Heart left ventricle (tissue), 16 donors: Measurements from ENCODE around the gene CADPS2. TPM values are rescaled to one million over a fixed set of nuclear protein-coding genes. Genes with fewer than 3 reads are reported as not detected.
A peak's percentile ranks its signal among the peaks of the same experiment; 100 is the strongest.

Source experiments
- ATAC-seq, 4 donors: fragments of 200-7000 bp; cut with Tn5 transposase; one replicate each; pipeline ENCODE4 v1.9.1; 2020 to 2022; ENCODE audit warnings: moderate library complexity in 4 of 4, mild to moderate bottlenecking in 3 of 4, moderate number of reproducible peaks in 1 of 4
- DNase-seq, 5 donors: peaks; one replicate each; pipeline ENCODE4 v3.0.0-alpha.2; 2020
- H3K27ac ChIP-seq, 12 donors: fragments of 200-600 bp; sonication (generic) in 4 of 12; one replicate each; pipeline versions ENCODE4 v1.5.0 to v1.8.0; 2016 to 2022; ENCODE audit warnings: mild to moderate bottlenecking in 2 of 12
- H3K27me3 ChIP-seq, 9 donors: fragments of 200-600 bp; sonication (generic) in 2 of 9; one replicate each; pipeline versions ENCODE4 v1.5.1 to v1.8.0; 2016 to 2022; ENCODE audit warnings: mild to moderate bottlenecking in 3 of 9
- H3K36me3 ChIP-seq, 9 donors: fragments of 200-600 bp; sonication (generic) in 2 of 9; one replicate each; pipeline versions ENCODE4 v1.5.0 to v1.8.0; 2018 to 2022; ENCODE audit warnings: mild to moderate bottlenecking in 2 of 9
- H3K4me1 ChIP-seq, 12 donors: fragments of 200-600 bp; sonication (generic) in 4 of 12; one replicate each; pipeline versions ENCODE4 v1.5.0 to v1.8.0; 2016 to 2022; ENCODE audit warnings: mild to moderate bottlenecking in 3 of 12
- H3K4me3 ChIP-seq, 12 donors: fragments of 200-600 bp; sonication (generic) in 4 of 12; one replicate each; pipeline versions ENCODE4 v1.5.0 to v1.8.0; 2017 to 2022; ENCODE audit warnings: mild to moderate bottlenecking in 9 of 12, moderate library complexity in 4 of 12
- H3K9me3 ChIP-seq, 12 donors: fragments of 200-600 bp; sonication (generic) in 4 of 12; one replicate each; pipeline versions ENCODE4 v1.5.0 to v1.8.0; 2016 to 2022; ENCODE audit warnings: mild to moderate bottlenecking in 1 of 12
- CTCF ChIP-seq, 12 donors: fragments of 200-600 bp; sonication (generic) in 4 of 12; IDR thresholded peaks; one replicate each; pipeline versions ENCODE4 v1.5.0 to v1.8.0; 2018 to 2022; ENCODE audit warnings: antibody characterized with exemption in 12 of 12, mild to moderate bottlenecking in 5 of 12
- POLR2A ChIP-seq, 2 donors: fragments of 450-650 bp; IDR thresholded peaks; one replicate each; pipeline ENCODE4 v1.6.1; 2017; ENCODE audit warnings: antibody characterized with exemption in 2 of 2, mild to moderate bottlenecking in 2 of 2, moderate library complexity in 2 of 2
- WGBS, 4 donors: extraction: QIAGEN DNeasy Blood & Tissue Kit in 2 of 4; methylation state at CpG; one replicate each; pipeline versions ENCODE4 v1.1.5 to v1.1.7; 2013 to 2018; 5-methylcytosine and 5-hydroxymethylcytosine counted together
- intact Hi-C, 10 donors: fragments of 100-400 bp; cut with DNase I; formaldehyde crosslinking; loops; one replicate each; pipeline versions ENCODE4 v1.11.1 to v1.14.2; 2022
- polyA plus RNA-seq, 2 donors: library from polyadenylated mRNA; stranded (reverse); fragments of 200-250 nt; gene quantifications; one replicate each; pipeline ENCODE4 v1.2.3, GENCODE V29; 2013
- total RNA-seq, 9 donors: library from RNA; depleted of rRNA in 2 of 9; stranded (reverse); fragments of >200 nt in 2 of 9; fragmentation: NEBNext Ultra II Directional in 3 of 9; extraction: Animal tissue kit (Norgen Biotek cat#: 25700) in 3 of 9; gene quantifications; one replicate each; pipeline versions ENCODE4 v1.1.0 to v1.2.4, GENCODE V29; 2016 to 2023
- donor health status: ischemic (EF 13 %, LVEDD 7.1; RV severe dilation, severe dysfunction).
- donor health status: healthy with polysubstance abuse.
- donor health status: DM: no; HTN: yes; CAD: no.
- donor health status: DM: no; HTN: no; CAD: no.
- donor health status: ischemic (EF 25% LVEDD 6.9; RV normal size, moderate dysfunction).
- donor health status: ischemic (EF 25% LVEDD 5.7; RV mildly dilated, moderate dysfunction).
- donor health status: healthy.
- donor health status: DM: yes; HTN: yes; CAD: no.
- donor health status: ischemic (EF 35%, LVEDD 5.7; RV mildly dilated, moderate dysfunction).
- donor health status: nonischemic (EF 11% LVEDD 7.7; RV severe dilation, severe dysfunction).
- donor health status: DM: yes; HTN: yes; CAD: no.
- donor health status: PGD.
- donor health status: ischemic (EF 29% LVEDD 5.4; RV normal size, mild dysfunction).
- donor health status: nonischemic (EF 23%, LVEDD 6.1; RV moderate dilation, normal function).

Gene CADPS2
- total and polyA plus RNA-seq, 11 donors: 6.5 to 29.0 (median 10.3) TPM

DNA sequence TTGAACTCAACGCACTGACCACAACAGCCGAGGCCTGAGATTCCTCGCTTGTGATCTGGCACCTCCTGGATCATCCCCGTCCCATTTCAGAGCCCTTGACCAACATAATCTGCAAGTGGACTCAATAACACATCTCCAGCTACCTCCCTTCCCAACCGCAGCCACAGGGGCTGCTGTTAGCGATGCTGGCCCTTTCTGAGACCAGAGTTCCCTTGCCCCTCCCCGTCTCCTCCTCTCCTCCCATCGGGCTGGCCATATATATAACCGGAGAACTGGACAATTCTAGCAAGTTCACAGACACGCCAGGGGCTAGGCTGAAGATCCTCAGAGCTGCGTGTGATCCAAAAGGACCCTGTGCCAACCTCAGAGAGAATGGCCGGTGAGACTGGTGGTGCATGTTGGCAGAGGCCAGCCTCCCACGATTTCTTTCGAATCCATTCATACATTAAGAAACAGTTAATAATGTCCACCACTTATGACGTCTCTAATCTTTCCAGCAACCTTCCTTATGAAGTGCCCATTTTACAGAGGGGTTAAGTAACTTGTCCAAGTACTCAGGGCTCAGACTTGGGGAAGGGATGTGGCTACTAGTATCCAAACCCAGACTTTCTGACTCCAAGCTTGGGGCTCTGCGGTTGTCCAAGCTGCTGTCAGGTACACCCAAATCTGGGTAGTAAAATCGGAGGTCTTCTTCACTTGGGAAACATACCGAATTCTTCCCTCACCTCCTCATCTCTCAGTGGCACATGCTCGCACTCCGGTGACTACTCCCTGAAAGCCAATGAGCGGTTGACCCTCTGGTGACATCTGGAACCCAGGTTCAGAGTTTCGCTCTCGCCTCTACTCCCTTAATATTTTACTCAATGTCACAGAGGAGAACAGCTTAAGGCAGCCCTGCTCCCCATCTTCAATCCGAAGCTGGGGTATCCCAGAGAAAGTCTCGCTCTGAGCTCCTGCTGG is 570.5 kb downstream of the CADPS2 start:
- intact Hi-C loops: no loop called here
- H3K9me3 ChIP-seq: no peaks in the 10 kb centered on the region
- ATAC-seq: no peak
- H3K27ac ChIP-seq: no peak overlapping the region
- H3K4me1 ChIP-seq: peaks cover 0 to 20% (median 7%) of the 10 kb centered on the region in 12 donors
- no peak for DNase-seq
- peaks cover 50 to 73% (median 66%) of the 10 kb centered on the region in 9 donors for H3K27me3 ChIP-seq
- TF ChIP-seq POLR2A (IDR thresholded peaks at IDR 0.05) (no peak), CTCF (IDR thresholded peaks at IDR 0.05) (no peak)
- H3K36me3 ChIP-seq: no peaks in the 10 kb centered on the region
- peak overlapping the region in 1 of 12 donors; percentile 3 for H3K4me3 ChIP-seq
- 6 to 18% (median 10%) methylated on average over 23 to 25 of the region's 25 CpGs for WGBS, 4 donors

DNA sequence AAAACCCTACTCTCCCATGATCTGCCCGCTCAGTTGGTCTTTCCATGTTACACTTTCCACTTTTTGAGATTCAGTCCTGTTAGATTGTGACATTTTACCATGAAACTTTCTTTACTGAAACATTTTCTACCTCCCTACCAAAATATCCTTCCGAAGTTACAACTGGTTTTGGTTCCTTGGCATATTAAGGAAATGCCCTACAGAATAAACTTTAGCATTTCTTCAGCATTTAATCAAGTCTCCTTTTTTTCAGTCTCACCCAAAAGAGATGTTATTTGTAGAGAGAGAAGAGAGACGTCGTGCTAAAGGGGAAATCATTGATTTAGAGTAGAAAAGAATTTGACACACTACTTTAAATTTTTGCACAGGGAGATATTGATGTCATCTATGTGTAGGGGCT is 572.0 kb downstream of the CADPS2 start:
- no peaks in the 10 kb centered on the region for H3K36me3 ChIP-seq
- no peak for TF ChIP-seq POLR2A (IDR thresholded peaks at IDR 0.05)
- TF ChIP-seq CTCF (IDR thresholded peaks at IDR 0.05): no peak
- 15 to 28% (median 21%) methylated on average over 4 of the region's 4 CpGs for WGBS, 4 donors
- H3K27me3 ChIP-seq: peaks cover 59 to 88% (median 81%) of the 10 kb centered on the region in 9 donors
- DNase-seq (no peak), ATAC-seq (no peak)
- H3K9me3 ChIP-seq: no peaks in the 10 kb centered on the region
- peaks cover 0 to 32% (median 16%) of the 10 kb centered on the region in 12 donors for H3K4me1 ChIP-seq
- intact Hi-C loops: no loop called here
- no peak overlapping the region for H3K27ac ChIP-seq
- no peak overlapping the region for H3K4me3 ChIP-seq

DNA sequence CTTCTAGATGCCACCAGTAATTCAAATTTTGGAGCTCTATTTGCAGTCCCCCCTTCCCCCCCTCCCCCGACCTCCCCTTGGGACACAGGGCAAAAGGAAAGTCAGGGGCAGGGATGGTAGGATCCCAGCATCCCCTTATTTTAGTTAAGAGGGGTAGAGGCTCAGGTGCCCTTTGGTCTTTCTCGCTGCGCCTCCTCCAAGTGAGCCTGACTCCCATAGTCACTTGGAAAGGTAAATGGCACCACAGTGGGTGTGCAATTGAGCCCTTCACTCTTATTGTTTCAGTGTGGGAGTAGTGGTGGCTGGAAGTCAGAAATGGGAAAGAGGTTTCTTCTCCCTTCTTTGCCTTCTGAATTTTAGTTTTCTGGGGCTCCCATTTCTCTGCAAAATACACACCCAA is 573.5 kb downstream of the CADPS2 start:
- no peak overlapping the region for H3K27ac ChIP-seq
- peaks cover 72 to 100% (median 96%) of the 10 kb centered on the region in 9 donors for H3K27me3 ChIP-seq
- ATAC-seq: no peak
- no peak for DNase-seq
- H3K9me3 ChIP-seq: no peaks in the 10 kb centered on the region
- peaks cover 0 to 32% (median 16%) of the 10 kb centered on the region in 12 donors for H3K4me1 ChIP-seq
- intact Hi-C loops: no loop called here
- no peak for TF ChIP-seq POLR2A (IDR thresholded peaks at IDR 0.05)
- TF ChIP-seq CTCF (IDR thresholded peaks at IDR 0.05): no peak
- 17 to 28% (median 26%) methylated on average over 3 of the region's 3 CpGs for WGBS, 4 donors
- no peaks in the 10 kb centered on the region for H3K36me3 ChIP-seq
- no peak overlapping the region for H3K4me3 ChIP-seq

GRCh38 chr7:122311734-122312450 is 574.4 kb downstream of the CADPS2 start:
- H3K27me3 ChIP-seq: peaks cover 78 to 100% (median 100%) of the 10 kb centered on the region in 9 donors
- H3K36me3 ChIP-seq: no peaks in the 10 kb centered on the region
- intact Hi-C loops: no loop called here
- ATAC-seq (no peak), DNase-seq (peak in 1 of 5 donors; percentile 58)
- peaks cover 0 to 31% (median 16%) of the 10 kb centered on the region in 12 donors for H3K4me1 ChIP-seq
- no peaks in the 10 kb centered on the region for H3K9me3 ChIP-seq
- TF ChIP-seq CTCF (IDR thresholded peaks at IDR 0.05): no peak
- no peak for TF ChIP-seq POLR2A (IDR thresholded peaks at IDR 0.05)
- 4 to 7% (median 6%) methylated on average over 34 of the region's 34 CpGs for WGBS, 4 donors
- H3K27ac ChIP-seq: no peak overlapping the region
- H3K4me3 ChIP-seq: peak overlapping the region in 2 of 12 donors; percentile 2 to 4
